Esophagus squamous epithelium (tissue), 4 donors: ENCODE measurements around the gene ZNF407.

ENCODE experiments used
- CTCF ChIP-seq, 6 experiments: fragments of 450-650 bp in 4 of 6; fragments of 200-600 bp in 2 of 6; sonication (generic) in 2 of 6; IDR thresholded peaks; one replicate each; pipeline ENCODE4 v1.5.1; 2016 to 2019; ENCODE audit warnings: antibody characterized with exemption in 6 of 6, mild to moderate bottlenecking in 4 of 6, moderate library complexity in 4 of 6
- POLR2A ChIP-seq, 4 donors: fragments of 450-650 bp; IDR thresholded peaks; one replicate each; pipeline ENCODE4 v1.6.1; 2017; ENCODE audit warnings: antibody characterized with exemption in 4 of 4, mild to moderate bottlenecking in 4 of 4, moderate library complexity in 3 of 4

- TF ChIP-seq CTCF (IDR thresholded peaks at IDR 0.05) (no peak), POLR2A (IDR thresholded peaks at IDR 0.05) (no peak)
These were observed 440.0 kb downstream of the ZNF407 start for GRCh38 chr18:75037689-75037955.
